NCI-H69 (cell line): ENCODE data around the gene TOP3B.
"Not testable (repeated sequence)": the region's sequence is repeated elsewhere in the genome, so short reads cannot be mapped to it uniquely, and the experiment has no call there.

Source experiments
- DNase-seq: peaks from one replicate; lab custom pipeline; 2025; lab: John Stamatoyannopoulos, UW

The TOP3B gene

DNA sequence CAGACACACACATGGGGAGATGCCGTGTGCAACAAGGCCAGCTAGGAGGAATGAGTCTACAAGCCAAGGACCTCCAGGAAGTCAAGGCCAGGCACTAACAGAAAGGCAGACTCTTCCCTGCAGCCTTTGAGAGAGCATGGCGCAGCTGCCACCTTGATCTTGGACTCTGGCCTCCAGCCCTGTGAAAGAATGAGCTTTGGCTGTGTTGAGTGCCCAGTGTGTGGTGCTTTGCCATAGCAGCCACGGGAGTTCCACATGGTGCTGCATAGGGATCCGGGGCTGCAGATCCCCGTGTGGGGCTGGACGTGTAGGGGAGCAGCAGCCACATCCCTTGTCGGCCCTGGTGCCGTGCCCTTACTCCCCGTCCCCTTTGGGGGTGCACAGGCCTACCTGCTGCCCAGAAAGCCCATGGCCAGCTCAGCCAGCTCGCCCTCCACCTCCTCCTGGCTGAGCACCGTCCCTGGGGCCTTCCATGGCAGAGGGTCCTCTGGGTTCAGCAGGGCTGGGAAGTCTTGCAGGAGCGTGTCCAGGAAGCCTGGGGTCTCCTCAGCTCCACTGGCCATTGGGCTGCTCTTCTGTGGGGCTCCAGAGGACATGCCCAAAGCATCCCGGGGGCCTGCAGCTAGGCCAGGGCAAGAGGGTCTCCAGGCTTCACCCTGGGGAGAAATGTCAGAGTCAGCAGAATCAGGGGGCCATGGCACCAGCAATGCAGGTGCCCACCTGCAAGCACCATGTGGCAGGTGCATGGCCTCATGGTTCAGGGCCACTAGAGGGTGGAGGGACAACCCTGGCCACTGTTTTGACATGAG lies 36.9 kb downstream of the TOP3B start:
- DNase-seq = no peak

DNA sequence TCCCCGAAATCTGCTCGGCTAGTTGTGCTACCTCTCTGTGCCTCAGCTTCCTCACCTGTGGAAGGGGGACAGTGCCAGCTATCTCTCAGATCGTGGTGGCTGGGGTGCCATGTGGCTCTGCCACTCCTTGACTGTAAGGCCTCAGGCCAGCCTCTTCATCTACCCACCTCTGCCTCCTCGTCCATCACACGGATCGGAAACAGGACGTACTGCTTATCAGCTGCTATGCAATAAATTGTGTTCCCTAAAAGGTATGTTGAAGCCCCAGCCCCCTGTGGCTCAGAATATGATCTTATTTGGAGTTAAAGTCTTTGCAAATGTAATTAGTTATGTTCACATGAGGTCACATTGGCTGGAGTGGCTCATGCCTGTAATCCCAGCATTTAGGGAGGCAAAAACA lies 37.7 kb downstream of the TOP3B start:
- DNase-seq = no peak

DNA sequence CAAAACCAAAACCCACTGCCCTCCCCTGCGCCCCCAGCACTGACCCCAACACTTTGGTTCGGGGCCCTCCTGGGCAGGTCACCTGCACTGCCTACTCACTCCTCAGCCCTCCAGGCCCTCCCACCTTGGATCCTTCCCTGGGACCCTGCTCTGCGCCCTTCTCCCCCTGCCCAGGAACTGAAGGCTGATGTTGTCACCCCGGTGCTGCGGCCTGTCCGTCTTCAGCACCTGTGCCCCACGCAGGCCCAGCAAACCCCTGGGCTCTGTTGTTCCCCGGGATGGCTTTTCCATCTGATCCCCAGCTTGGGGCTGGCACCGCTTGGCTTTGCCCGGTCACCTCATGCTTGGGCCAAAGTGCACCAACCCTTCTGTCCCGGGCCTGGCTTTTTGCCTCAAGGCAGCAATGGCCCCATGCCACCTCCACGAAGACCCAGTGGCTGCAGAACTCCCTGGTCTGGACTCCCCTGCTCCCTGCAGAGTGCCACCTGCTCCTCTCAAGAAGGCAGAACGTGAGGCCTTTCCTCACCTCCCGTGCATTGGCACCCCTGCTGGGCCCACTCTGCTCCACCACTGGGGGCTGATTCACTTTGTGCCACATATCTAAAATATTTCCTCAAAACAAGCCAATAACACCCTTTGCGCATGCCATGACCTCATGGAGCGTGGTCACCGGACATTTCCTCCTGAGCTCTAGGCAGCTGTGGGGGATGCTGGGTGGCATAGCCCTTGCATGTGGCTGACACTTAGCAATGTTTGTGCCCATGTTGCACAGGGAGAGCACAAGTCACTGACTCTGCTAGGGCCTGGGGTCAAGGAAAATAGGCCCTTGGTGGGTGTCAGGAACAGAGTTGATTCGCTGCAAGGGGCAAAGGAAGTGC lies 38.8 kb downstream of the TOP3B start:
- no peak for DNase-seq

DNA sequence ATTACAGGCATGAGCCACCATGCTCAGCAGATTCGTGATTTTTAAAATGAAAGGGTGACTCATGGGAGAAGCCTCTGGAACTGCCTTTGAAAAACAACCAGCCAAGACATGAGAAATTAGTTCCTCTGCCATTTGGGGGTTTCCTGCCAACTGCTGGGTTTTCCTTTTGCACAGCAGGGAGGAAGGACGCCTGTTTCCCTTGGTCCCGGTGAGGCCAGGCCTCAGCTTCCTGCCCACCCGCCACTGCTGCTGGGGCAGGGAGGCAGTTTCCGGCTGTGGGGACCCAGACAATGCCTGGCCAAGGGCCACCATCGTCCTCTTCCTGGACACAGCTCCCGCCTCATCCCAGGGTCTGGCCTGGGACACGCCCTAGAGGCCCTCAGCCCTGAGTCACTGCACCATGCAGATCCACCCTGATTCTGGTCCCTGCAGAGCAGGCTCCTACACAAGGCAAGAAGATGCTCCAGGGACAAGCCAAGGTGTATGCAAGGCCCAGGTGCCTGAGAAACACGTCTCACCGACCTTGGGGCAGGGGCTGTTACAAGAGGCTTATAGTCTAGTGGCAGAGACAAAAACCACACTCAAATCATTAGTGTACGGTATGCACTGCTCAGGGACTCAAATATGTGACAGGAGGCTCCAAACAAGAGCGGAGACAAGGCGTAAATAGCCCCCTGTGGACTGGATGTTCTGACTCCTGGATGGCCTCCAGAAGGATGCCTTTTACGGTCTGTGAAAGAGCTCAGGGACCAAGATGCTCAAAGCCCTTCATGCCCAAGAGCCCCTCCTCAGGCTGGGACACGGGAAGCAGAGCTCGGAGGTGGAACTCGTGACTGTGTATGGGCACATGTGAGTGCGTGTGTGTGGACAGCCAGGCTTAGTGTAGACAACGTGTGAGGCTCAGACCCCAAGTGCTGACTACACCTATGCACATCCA lies 39.9 kb downstream of the TOP3B start:
- DNase-seq = no peak

DNA sequence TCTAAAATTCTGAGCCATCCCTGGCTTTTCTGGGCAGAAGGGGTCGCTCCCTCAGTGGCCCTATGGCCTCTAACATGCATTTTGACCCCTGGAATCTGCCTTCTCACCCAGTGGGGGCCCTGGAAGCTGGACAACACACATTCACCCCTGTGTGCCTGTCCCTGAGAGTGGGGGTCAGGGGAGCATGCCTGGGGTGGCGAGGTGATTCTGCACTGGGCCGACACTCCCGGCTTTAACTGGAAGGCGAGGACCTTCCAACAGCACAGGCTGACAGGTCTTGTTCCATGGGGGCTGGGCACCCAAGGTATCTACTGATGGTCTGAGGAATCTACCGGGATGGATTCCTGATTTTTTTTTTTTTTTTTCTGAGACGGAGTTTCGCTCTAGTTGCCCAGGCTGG lies 40.7 kb downstream of the TOP3B start:
- no peak for DNase-seq

DNA sequence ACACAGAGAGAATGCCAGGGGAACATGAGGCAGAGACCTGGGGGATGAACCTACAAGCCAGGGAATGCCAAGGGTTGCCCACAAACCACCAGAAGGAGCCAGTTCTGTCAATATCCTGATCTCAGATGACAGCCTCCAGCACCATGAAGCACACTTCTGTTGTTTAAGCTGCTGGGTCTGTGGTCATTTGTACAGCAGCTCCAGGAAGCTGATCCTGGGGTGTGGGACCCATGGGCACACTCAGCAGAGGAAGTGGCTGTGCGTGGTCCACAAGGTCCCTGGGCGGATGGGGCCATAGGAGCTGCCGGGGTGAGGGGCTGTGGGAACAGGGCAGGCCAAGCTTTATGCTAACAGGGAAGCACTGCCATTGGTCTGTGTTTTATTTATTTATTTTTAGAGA lies 42.1 kb downstream of the TOP3B start:
- DNase-seq = no peak

DNA sequence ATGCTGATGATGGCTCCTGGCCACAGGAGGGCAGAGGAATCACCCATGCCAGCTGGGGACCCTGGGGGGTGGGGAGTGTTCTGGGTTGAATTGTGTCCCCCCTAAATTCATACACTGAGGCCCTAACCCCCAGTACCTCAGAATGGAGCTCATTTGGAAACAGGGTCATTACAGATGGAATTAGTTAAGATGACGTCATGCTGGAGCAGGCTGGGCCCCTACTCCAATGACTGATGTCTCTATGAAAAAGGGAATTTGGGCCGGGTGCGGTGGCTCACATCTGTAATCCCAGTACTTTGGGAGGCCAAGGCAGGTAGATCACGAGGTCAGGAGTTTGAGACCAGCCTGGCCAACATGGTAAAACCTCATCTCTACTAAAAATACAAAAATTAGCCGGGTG lies 42.7 kb downstream of the TOP3B start:
- DNase-seq = not testable (repeated sequence)

DNA sequence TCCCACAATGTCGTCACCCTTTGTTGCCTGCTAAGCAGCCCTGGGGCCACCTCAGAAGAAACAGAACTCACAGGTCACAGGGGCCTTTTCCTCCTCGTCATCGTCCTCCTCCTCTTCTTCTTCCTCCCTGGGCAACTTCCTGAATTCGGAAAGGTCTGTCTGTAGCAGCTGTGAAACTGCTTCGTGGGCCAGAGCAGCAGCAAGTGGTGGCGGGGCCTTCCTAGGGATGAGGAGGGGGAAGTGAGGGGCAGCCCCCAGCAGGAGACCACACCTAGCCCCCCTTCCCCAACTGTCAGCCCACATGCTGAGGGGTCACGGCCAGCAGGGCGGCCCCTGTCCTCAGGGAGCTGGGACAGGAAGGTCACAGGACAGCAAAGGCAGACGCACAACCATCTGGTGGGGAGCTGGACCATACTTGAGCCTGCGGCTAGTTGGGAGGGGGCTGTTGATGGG lies 43.1 kb downstream of the TOP3B start:
- no peak for DNase-seq

DNA sequence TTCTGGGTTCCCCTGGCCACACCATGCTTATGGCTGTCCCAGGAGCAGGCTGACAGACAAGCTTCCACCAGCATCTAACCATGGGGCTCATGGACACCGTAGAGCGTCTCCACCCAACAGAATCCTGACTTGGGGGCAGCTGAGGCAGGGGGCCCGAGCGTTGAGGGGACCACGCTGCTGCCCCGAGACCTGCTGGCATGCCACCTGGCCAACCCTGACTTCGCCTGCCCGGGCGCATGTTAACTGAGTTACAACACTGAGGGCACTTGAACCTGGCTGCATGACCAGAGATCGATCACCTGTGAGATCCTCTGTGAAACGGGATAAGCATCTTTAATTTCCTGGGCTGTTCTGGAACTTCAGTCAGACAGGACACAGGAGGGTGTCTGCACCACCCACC lies 43.7 kb downstream of the TOP3B start:
- DNase-seq = no peak

DNA sequence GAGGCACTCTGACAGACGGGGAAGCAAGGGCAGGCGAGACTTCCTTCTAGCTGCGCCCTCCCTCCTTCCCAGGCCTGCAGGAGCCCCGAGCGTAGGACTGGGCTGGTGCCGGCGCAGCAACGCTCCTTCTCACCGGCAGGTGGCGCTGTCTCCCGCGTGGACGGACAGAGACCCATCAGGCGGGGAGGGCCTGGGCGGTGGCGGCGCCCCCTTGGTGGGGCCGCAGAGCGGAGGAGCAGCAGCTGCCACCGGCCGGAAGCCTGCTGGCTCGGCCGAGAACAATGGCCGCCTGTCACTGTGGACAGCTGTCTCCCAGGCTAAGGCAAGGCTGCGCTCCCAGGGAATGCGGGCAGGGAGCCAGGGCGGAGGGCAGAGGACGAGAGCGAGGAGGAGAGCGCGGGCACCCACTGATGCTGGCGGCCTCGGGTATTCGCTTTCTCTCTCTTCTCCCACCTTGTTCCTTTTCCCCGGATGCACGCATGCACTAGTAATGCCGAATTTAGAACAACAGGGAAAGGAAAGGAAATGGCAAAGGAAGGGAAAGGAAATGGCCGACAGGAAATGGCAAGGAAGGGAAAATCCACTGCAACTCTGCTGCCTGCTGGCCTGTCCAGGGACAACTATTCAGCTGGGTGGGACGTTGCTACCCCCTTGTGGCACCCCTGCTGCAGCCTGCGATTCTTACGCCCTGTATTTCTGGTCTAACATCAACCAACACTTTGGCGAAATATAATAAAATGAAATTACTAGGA lies 44.3 kb downstream of the TOP3B start:
- peak; percentile 96 for DNase-seq

DNA sequence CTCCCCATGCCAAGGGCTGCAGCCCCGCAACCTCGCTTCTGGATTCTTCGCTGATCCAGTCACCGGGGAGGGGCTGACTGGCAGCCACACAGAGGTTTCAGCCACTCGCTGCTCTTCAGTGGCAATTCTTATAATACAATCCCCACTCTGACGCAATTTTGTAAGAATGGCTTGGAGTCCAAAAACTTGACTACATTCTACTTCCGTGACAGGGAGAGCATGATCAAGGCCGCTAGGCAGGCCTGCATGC lies 44.8 kb downstream of the TOP3B start:
- DNase-seq = no peak

DNA sequence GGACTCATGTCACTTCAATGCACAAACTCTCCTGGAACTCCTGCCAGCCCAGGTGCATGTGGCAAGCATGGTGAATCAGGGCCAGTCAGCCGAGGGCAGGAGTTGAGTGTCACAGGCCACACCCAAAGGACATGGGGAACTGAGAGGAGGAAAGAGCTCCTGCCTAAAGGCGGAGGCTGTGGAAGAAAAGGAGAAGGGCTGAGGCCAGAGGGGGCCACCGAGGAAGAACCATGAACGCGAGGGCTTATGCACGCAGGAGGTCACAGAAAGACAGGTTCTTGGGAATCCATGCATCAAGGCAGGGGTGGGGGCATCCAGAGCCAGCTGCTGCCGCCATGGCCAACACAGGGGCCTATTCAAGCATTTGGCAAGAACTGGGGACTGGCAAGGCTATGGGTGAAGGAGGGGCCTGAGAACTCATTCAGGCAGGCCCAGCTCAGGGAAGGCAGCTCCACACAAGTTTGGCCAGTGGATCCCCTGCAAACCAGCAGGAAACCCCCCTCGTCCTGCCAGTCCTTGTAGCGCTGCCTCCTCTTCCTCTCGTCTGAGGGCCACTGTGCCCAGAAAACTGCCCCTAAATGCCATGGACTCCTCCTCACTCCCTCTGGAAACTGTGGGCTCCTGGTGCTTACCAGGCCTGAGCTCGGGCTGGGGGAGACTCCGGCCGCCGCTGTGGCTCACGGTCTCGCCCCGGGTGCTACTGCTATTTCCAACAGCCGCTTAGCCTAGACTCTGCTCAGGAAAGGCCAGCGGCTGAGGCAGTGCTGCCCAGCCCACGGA lies 45.4 kb downstream of the TOP3B start:
- no peak for DNase-seq

DNA sequence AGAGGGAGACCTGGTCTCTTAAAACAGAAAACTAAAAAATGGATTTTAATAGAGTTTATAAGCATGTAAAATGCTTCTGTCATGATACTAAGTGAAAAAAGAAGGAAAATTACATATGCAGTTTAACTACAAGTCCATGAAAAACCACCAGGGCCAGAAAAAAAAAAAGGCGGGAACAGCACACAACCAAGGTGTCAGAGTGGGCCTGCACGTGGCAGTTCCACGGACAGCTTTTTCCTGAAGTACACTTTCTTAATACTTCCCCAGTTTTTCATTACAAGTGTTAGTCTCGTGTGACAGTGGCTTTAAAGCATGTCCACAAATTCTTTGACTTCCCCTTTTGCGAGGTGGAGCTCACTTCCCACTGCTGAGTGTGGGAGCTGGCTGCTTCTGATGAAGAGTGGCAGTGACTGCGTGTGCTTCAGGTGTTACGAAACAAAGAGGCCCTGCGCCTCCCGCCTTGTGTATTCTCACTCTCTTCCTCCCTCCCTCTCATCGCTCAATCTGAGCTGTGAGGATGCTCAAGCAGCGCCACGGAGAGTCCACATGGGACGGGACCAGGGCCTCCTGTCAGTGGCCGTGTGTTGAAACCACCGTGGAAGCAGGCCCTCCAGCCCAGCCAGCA lies 46.3 kb downstream of the TOP3B start:
- no peak for DNase-seq

DNA sequence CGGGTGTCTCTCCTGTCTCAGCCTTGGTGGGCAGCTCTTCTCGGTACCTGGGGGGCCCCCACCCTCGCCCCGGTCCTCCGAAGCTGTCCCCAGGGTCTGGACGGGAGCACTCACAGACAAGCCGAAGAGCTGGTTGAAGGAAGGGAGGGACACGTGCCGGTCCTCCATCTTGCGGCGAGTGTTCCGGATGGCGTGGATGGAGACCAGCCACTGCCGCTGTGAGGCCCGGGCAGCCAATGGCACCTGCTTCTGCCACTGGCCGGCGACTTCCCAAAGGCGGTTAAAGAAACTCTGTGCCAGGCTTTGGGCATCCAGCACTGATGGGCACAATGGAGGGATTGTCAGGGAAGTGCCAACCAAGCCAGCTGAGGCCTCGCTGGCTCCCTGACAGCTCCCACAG lies 48.7 kb downstream of the TOP3B start:
- DNase-seq = no peak

DNA sequence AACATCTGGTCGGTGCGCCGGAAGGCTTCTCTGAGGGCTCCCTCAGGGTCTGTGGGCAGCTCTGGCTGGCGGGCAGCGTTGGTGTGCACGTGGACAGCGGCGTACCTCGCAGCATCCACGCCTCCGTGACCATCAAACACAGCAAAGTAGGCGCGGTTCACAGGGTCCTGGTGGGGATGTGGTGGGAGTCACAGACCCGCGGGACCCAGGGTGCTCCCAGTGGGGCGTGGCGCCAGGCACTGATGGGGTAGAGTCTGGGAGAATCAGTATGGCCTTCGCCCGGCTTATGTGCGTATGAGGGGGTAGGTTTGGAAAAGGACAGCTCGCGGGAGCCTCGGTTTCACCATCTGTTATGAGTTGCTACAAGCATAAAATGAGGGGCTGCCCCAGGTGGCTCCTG lies 49.2 kb downstream of the TOP3B start:
- DNase-seq = no peak

DNA sequence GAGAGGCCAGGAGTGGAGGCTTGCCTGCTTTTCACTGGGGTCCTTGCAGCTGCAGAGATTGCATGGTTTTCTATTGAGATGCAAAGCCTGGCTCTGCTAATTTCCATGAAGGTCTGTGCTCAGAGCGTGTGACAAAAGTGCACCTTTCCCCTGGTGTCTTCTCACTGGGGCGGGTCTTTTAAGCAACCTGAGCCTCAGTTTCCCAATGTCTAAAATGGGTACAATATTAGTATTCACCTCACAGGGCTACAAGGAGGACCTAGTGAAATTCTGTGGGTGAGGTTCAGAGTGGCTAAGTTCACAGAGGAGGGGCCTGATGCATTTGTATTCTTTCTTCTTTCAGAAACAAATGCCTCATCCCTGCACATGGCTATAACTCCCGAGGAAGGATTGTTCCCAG lies 50.2 kb downstream of the TOP3B start:
- no peak for DNase-seq

DNA sequence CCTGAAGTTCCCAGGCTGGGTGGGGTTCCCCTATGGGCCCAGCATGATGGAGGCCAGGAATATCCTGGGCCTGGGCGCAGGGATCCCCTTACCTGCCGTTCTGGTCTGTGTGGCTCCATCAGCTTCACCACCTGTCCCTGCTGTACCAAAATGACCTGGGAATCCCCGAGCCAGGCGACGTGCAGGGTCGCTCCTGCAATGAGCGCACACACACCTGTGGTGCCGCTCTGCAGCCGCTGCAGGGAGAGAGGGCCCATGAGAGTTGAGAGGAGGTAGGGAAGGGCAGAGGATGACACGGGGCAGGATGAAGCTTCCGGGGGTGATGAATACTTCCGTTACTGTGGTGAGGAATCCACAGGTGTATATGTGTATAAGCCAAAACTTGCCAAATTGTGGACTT lies 51.5 kb downstream of the TOP3B start:
- no peak for DNase-seq

DNA sequence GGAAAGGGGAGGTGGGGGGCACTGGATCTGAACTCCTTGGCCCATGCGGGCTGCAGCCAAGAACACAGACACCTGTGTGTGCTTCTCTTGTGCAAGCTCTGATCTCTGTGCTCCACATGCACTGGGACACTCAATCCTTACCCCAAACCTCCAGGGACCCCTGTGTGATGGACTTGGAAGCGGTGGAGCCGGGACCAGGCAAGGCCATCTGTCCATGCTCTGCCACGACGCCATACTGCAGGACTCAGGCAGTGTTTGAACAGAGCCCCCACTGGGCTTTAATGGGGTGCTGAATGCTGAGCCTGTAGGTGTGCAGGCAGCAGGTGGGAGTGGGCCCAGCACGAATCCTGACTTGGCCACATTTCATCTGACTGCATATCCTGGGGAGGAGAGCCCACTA lies 53.3 kb downstream of the TOP3B start:
- DNase-seq = peak; percentile 69

DNA sequence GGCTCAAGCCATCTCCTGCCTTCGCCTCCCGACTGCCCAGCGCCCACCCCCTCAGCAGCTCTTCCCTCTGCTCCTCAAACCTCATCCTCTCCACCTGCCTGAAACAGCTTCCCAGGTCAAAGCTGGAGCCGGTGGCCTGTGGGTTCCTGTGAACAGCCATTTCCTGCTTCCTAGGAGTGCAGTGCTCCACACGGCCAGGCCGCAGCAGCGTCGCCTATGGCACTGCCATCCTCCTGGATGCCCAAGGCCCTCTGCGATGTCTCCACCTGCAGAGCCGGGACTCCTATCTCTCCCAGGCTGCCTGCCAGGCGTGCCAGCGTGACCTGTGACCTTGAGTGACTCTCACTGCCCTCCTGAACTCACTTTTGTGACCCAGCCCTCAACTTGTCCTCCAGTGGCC lies 54.5 kb downstream of the TOP3B start:
- DNase-seq = no peak

DNA sequence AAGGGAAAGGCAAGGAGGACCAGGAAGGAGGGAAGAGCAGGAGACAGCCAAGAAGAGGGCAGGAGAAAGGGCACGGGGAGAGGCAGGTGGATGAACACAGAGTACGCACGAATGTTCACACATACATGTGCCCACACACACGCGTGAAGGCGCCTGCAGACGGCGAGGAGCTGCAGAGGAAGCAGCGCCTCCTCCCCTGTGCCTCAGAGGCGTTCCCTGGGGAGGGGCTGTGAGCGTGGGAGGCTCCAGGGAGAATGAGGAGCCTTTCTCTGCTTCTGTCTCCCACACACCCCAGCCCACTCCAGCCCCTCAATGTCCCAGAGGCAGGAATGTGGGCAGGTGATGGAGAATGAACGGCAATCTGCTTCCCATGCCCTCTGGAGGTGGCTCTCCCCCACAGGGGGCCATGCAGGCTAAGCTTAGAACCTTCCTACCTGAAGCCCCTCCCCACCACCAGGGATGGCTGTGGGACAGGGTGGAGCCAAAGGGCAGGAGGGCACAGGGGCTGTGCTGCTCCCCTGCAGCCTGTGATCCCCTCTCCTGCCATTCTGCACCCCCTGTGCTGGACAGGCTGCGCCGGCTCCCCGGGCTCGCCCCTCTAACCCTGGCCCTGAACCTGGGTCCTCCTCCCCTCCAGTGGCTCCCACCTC lies 55.3 kb downstream of the TOP3B start:
- DNase-seq = peak; percentile 40
